Cardiac ventricle fibroblast (primary cell): ENCODE data around the gene PRPS1. TPM values are rescaled to one million over a fixed set of nuclear protein-coding genes. Genes with fewer than 3 reads are reported as not detected.

Experiments
- total RNA-seq: library from RNA; depleted of rRNA; stranded (reverse); fragments of >200 nt; gene quantifications from 2 replicates; pipeline ENCODE4 v1.2.3, GENCODE V29; 2015

Gene PRPS1
- 14.5 and 24.6 TPM in 2 replicates for total RNA-seq

DNA sequence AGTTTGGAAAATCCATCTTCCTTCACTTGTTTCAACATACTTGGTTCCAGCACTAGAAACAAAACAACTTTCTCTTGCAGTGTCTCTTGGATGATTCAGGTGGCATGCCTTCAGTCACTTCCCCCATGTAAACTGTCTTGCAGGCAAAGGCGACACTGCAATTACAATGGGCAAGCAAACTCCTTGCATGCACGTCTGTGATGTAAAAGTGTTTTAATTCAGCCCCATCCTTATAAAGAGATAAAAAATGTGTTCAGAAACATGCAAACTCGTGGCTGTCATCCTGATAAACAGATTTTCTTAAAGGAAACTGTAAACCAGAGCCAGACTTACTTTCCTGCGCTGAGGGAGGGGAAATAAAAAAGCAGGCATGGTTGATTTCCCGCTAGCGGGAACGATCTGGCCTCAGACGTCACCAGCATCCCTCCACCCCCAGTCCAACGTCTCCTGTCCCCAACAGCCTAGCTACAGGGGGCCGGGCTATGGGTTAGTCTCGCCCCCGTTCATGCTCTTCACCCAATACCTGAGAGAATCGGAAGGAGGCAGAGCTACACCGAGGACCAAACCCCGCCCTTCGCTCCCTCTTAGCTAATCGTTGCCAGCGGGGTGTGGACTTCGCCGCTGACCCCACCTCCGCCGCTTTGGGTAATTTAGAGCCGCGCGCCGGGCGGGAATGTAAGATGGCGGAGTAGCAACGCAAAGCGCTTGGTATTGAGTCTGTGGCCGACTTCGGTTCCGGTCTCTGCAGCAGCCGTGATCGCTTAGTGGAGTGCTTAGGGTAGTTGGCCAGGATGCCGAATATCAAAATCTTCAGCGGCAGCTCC lies at the start of gene PRPS1:
Gene PRPS1, plus strand, starts transcription at position 673 of the 824 bp plus-strand sequence. Its CDS starts 119 bp downstream, at position 792.

Other genes with a start within 250 kb of the PRPS1 start
- under 0.01 TPM in 1 of 2 replicates, not detected in the other for gene FRMPD3, start 178.9 kb upstream of the PRPS1 start, total RNA-seq
- 141 and 162 TPM in 2 replicates for gene TSC22D3, start 147.3 kb downstream of the PRPS1 start, total RNA-seq
- not detected in 2 replicates for gene NCBP2L, start 149.2 kb downstream of the PRPS1 start, total RNA-seq
- 15.0 and 17.2 TPM in 2 replicates for gene MID2, start 197.4 kb downstream of the PRPS1 start, total RNA-seq